Fibroblast of skin of right biceps (primary cell): Measurements from ENCODE around the gene ZNF516.
A peak's percentile ranks its signal among the peaks of the same experiment; 100 is the strongest.

Source experiments
- DNase-seq: peaks from one replicate; pipeline ENCODE4 v3.0.0-alpha.2; 2013

The ZNF516 gene

GRCh38 chr18:76434452-76434851 lies 60.6 kb downstream of the ZNF516 start:
- DNase-seq, result no peak

DNA sequence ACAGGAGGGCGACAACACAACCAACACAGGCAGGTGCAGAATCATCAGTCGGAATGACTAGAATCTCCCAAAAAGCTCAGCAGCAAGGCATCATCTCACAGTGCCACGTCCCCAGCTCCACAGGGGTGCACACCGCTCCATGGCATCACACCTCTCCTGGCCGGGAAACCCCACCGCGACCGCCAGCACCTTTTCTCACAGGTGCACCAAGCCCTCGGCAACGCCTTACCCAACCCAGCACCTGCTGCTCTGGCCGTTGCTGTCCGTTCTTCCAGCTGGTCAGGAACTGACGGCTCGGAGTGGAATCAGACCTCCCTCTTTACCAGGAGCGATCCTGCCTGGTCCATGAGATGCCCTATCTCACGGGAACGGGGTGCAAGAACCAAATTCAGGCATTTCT lies 61.3 kb downstream of the ZNF516 start:
- no peak for DNase-seq

- DNase-seq, result no peak
Measured at GRCh38 chr18:76432970-76433767, 61.9 kb downstream of the ZNF516 start.

DNA sequence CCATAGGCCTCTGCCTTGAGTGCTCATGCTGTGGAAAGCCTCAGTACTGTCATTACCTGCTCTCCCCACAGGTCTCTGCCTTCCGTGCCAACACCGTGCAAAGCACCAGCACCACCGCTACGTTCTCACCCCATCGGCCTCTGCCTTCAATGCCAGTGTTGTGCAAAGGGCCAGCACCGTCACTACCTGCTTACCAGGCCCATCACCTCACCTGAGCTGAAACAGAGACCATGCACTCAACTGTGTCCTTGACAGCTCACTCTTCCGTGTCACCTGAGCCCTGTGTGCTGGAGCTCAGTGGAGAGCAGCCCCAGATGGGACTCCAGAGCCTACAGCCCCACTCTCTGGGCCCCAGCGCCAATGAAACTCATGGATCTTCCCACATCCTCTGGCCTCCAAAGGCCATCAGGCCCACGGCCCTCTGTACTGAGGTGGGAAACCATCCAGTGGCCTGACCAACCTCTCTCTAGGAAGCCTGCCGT lies 62.7 kb downstream of the ZNF516 start:
- no peak for DNase-seq

GRCh38 chr18:76431437-76432273 lies 63.4 kb downstream of the ZNF516 start:
- no peak for DNase-seq

GRCh38 chr18:76430636-76431035 lies 64.4 kb downstream of the ZNF516 start:
- DNase-seq, result no peak

DNA sequence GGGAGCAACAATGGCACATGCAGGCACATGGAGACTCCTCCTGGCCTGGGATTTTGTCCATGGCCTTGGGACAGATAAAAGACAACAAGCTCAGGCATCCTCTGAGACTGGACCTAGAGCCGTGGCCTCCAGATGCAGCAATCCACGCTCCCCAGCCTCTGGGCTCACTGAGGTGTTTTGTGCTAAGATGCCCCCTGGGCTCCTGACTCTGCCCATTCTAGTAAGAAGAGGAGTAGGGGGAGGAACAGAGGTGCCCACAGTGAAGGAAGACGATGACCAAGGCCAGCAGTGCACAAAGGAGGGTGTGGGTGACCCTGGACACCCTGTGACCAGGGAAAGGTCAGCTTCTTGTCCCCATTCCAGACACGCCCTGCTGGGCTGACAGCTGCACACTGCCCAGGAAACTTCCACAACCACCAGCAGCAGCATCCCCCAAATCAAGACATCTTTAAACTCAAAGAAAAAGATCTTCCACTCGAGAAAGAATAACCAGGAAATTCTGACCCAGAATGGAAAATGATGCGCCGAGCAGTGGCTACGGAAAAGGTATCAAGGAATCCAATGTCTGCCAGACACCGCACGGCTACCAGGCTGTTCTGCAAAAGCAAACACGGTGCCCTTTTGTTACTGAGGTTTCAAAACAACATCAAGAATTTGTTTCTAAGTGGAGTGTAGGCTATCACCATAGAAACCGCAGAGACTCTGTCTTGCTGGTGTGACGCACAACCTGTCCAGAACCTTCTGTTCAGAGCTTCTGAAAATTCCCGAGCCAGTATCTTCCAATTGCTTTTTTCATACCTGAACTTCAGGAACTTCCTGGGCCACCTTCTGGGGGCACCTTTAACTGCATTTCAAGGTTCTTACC lies 65.5 kb downstream of the ZNF516 start:
- no peak for DNase-seq

DNA sequence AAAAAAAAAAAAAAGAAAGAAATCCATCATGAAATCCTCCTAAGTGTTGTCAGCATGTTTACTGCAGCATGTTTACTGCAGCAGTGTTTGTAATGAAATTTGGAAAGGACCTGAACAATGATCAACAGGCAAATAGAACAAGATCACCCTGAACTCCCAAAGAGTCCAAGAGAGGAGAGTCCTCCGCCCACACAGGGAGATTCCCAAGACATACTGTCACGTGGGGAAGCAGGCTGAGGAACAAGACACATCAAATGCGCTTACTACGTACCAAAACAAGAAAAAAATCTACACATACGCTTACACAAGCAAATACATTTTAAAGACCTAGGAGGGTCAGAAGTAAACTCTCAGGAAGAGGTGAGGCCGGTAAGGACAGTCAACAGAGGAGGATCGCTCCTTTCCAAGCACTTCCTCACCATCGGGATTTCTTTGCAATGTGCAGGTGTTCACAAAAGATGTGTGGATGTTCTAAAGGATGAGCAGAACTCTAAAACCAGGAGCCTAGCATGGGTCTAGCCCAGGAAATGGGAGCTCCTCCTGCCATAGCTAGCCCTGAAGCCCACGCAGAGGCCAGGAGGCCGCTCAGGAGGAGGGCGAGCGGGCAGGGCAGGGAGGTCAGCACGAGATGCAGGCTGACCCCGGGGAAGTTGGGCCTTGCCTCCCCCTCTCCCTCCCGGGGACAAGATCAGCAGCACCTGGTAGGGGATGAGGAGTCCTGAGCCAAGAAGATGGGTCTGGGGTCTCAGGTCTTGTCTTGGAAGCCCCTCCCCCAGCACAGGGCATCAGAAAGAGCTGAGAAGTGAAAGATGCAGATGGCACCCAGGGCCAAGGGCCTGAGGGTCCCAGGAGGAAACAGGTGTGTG lies 66.4 kb downstream of the ZNF516 start:
- no peak for DNase-seq

GRCh38 chr18:76426737-76427305 lies 68.2 kb downstream of the ZNF516 start:
- DNase-seq, result no peak

GRCh38 chr18:76425146-76426131 lies 69.6 kb downstream of the ZNF516 start:
- DNase-seq, result peak; percentile 62

DNA sequence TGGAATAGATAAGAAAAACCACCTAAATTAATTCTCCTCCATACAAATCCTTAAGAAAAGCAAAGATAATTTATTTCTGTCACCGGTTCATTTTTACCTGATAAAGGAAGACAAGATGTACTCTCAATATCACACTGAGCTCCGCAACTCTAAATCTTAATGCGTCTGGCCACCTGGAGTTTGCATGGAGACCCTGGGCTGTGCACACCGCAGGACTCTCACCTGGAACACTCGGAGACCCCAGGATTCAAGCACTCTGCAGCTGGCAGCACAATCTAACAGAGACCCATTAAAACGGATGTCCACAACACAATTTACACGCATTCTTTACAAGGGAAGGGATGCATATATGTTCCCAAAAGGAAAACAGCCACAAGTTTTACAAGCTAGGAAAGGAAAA lies 72.2 kb downstream of the ZNF516 start:
- DNase-seq, result no peak

- no peak for DNase-seq
Measured at GRCh38 chr18:76422121-76422520, 72.9 kb downstream of the ZNF516 start.

DNA sequence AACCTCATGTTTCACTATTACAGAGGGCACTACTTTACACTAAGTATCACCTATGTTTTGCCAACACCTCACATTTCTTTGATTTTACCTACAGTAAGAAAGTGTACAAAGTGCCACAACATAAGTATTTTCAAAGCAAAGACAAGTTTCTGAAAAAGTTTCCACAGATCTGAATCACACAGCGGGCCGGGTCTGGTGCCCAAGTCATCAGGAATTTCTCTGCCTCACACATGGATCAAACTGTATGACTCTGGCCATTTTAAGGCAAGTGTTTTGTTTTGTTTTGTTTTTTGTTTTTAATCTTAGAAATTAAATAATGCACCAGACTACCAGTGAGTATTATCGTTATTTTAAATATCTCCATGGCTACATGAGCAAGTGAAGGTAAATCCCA lies 73.4 kb downstream of the ZNF516 start:
- DNase-seq, result no peak

GRCh38 chr18:76420898-76421684 lies 74.0 kb downstream of the ZNF516 start:
- DNase-seq, result no peak

DNA sequence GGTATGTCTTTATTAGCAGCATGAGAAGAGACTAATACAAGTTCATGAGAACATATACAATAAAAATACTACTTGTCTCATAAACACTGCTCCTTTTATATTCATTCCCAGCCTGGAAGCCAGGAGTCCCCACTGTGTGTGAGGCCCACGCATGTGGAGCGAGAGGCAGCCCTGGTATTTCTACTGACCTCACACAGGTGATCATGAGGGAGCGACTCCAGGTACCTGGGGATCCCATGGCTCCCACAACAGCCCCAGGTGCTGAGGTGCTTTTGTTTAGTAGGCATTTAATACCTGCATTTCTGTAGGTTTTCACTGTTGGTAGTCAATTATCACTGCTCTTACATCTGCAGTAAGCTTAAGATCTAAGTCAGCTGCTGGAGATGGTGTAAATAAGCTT lies 75.2 kb downstream of the ZNF516 start:
- no peak for DNase-seq

DNA sequence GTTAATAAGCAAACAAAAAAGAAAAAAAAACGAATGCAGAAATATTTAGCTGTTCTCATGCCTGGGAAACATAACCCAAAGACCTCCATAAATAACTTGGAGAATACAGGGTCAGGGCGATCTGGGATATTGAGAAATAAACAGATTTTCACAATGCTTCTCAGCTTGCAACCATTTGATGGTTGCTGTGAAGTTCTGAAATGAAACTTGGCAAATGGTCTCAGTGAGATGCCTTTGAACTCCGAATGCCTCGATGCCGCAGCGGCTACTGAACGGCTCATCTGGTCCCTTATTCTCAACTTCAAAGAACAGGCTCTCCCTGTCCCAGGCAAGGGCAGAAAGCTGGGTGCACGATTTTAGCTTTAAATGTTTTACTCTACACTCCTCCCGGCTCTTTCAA lies 78.1 kb downstream of the ZNF516 start:
- DNase-seq, result peak; percentile 55

DNA sequence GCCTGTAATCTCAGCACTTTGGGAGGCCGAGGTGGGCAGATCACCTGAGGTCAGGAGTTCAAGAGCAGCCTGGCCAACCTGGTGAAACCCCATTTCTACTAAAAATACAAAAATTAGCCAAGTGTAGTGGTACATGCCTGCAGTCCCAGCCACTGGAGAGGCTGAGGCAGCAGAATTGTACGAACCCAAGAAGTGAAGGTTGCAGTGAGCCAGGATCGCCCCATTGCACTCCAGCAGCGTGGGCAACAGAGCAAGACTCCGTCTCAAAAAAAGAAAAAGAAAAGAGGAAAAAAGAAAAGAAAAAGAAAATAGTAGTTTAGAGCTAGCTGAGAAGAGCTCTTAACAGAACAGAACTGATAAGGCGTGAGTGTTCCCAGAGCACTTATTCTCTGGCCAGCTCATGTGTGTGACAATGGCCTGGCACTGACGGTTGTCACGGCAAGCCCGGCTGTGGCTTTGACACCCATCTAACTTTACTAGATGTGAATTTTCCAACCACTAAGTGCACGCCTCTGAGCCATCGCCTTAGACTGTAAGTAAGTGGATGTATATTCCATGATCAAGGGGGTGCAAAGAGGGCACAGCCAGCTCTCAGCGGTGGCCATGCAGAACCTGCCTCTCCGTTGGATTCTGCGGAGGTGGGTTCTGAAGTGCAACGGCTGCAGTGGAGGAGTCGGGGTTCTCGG lies 80.0 kb downstream of the ZNF516 start:
- DNase-seq, result no peak

GRCh38 chr18:76412818-76413565 lies 82.0 kb downstream of the ZNF516 start:
- peak; percentile 53 for DNase-seq
